HEK293 (cell line): ENCODE data around the gene MOK.

ENCODE experiments used
- CTCF ChIA-PET: fragments of 350-600 bp; formaldehyde crosslinking; extraction: SDS; loops from one replicate; lab custom pipeline; 2021; ENCODE audit warnings: antibody characterized with exemption; lab: Yijun Ruan, JAX
- POLR2A ChIA-PET: fragments of 300-600 bp; formaldehyde crosslinking; extraction: SDS; loops from one replicate; lab custom pipeline; 2020; ENCODE audit warnings: antibody characterized with exemption, inconsistent platforms; lab: Yijun Ruan, JAX
- H3K27ac ChIP-seq: fragments of 200-500 bp; sonication (Bioruptor generic); 2 replicates; pipeline ENCODE4 v1.5.1; 2014; ENCODE audit warnings: low read depth, low read length, control low read depth, inconsistent platforms; ENCODE audit errors: extremely low read depth
- H3K36me3 ChIP-seq, 2 experiments: fragments of 200-500 bp in 1 of 2; sonication (Bioruptor generic) in 1 of 2; 1 replicate in 1 of 2; 2 replicates in 1 of 2; pipeline ENCODE4 v1.5.1; 2014 to 2017; ENCODE audit warnings: inconsistent platforms in 2 of 2, low read length in 2 of 2; ENCODE audit not compliant: control insufficient read depth in 2 of 2, insufficient read depth in 1 of 2
- H3K4me1 ChIP-seq: fragments of 200-500 bp; sonication (Bioruptor generic); 2 replicates; pipeline ENCODE4 v1.5.1; 2014; ENCODE audit warnings: mild to moderate bottlenecking, low read length, inconsistent platforms; ENCODE audit not compliant: control insufficient read depth, insufficient read depth
- H3K4me3 ChIP-seq: 2 replicates; pipeline ENCODE4 v1.5.1; 2011; ENCODE audit warnings: low read depth, mild to moderate bottlenecking, control low read depth, low read length, moderate library complexity
- H3K9me3 ChIP-seq: fragments of 200-500 bp; sonication (Bioruptor generic); 2 replicates; pipeline ENCODE4 v1.5.1; 2014; ENCODE audit warnings: low read depth, low read length, inconsistent platforms; ENCODE audit not compliant: control insufficient read depth, insufficient read depth
- AEBP2 ChIP-seq: fragments of 450-650 bp; formaldehyde crosslinking; IDR thresholded peaks from 2 replicates; pipeline ENCODE4 v1.5.1; 2016; ENCODE audit warnings: missing biosample characterization, missing genetic modification characterization, borderline replicate concordance
- GLIS1 ChIP-seq: fragments of 450-650 bp; formaldehyde crosslinking; IDR thresholded peaks from 2 replicates; pipeline ENCODE4 v1.5.1; 2016; ENCODE audit warnings: missing biosample characterization, missing genetic modification characterization
- IKZF3 ChIP-seq: fragments of 450-650 bp; IDR thresholded peaks from 2 replicates; pipeline ENCODE4 v1.5.0; 2018; ENCODE audit warnings: missing biosample characterization, mild to moderate bottlenecking, missing genetic modification characterization, moderate library complexity
- PBX3 ChIP-seq: sonication (generic); formaldehyde crosslinking; IDR thresholded peaks from 2 replicates; pipeline ENCODE4 v1.8.1; 2022; ENCODE audit warnings: mild to moderate bottlenecking, moderate library complexity, missing genetic modification reagents
- PRDM1 ChIP-seq: fragments of 450-650 bp; formaldehyde crosslinking; IDR thresholded peaks from 2 replicates; pipeline ENCODE4; 2016; ENCODE audit warnings: missing biosample characterization, missing genetic modification characterization
- PRDM10 ChIP-seq: fragments of 450-650 bp; formaldehyde crosslinking; IDR thresholded peaks from 2 replicates; pipeline ENCODE4 v1.5.1; 2016; ENCODE audit warnings: missing biosample characterization, missing genetic modification characterization
- SALL2 ChIP-seq: fragments of 450-650 bp; formaldehyde crosslinking; IDR thresholded peaks from 2 replicates; pipeline ENCODE4 v1.5.0; 2017; ENCODE audit warnings: missing biosample characterization, mild to moderate bottlenecking, missing genetic modification characterization, borderline replicate concordance
- ZBTB11 ChIP-seq: fragments of 450-650 bp; formaldehyde crosslinking; conservative IDR thresholded peaks from 2 replicates; pipeline ENCODE4 v1.5.1; 2016; ENCODE audit warnings: low read depth, missing biosample characterization, missing genetic modification characterization
- ZBTB17 ChIP-seq: fragments of 450-650 bp; formaldehyde crosslinking; IDR thresholded peaks from 2 replicates; pipeline ENCODE4 v1.5.1; 2016; ENCODE audit warnings: missing biosample characterization, missing genetic modification characterization
- ZBTB48 ChIP-seq: fragments of 450-650 bp; formaldehyde crosslinking; IDR thresholded peaks from 2 replicates; pipeline ENCODE4 v1.5.1; 2016; ENCODE audit warnings: missing biosample characterization, missing genetic modification characterization
- ZBTB6 ChIP-seq: fragments of 450-650 bp; formaldehyde crosslinking; IDR thresholded peaks from 2 replicates; pipeline ENCODE4 v1.5.1; 2017; ENCODE audit warnings: missing biosample characterization, missing genetic modification characterization
- ZBTB8A ChIP-seq: fragments of 450-650 bp; formaldehyde crosslinking; IDR thresholded peaks from 2 replicates; pipeline ENCODE4 v1.5.1; 2016; ENCODE audit warnings: missing biosample characterization, missing genetic modification characterization
- ZFP69B ChIP-seq: fragments of 450-650 bp; formaldehyde crosslinking; IDR thresholded peaks from 2 replicates; pipeline ENCODE4 v1.5.1; 2016; ENCODE audit warnings: missing biosample characterization, missing genetic modification characterization
- ZNF121 ChIP-seq: fragments of 450-650 bp; formaldehyde crosslinking; IDR thresholded peaks from 2 replicates; pipeline ENCODE4 v1.5.1; 2016; ENCODE audit warnings: missing biosample characterization, missing genetic modification characterization
- ZNF184 ChIP-seq: fragments of 450-650 bp; IDR thresholded peaks from 2 replicates; pipeline ENCODE4 v1.5.1; 2018; ENCODE audit warnings: missing biosample characterization, mild to moderate bottlenecking, missing genetic modification characterization
- ZNF341 ChIP-seq: fragments of 450-650 bp; formaldehyde crosslinking; IDR thresholded peaks from 2 replicates; pipeline ENCODE4; 2016; ENCODE audit warnings: low read depth, missing biosample characterization, missing genetic modification characterization
- ZNF394 ChIP-seq: fragments of 450-650 bp; formaldehyde crosslinking; IDR thresholded peaks from 2 replicates; pipeline ENCODE4 v1.5.1; 2016; ENCODE audit warnings: missing biosample characterization, missing genetic modification characterization, mild to moderate bottlenecking, moderate library complexity, borderline replicate concordance
- ZNF433 ChIP-seq: fragments of 450-650 bp; formaldehyde crosslinking; IDR thresholded peaks from 2 replicates; pipeline ENCODE4 v1.5.1; 2016; ENCODE audit warnings: missing biosample characterization, missing genetic modification characterization, low read depth
- ZNF473 ChIP-seq: fragments of 450-650 bp; formaldehyde crosslinking; IDR thresholded peaks from 2 replicates; pipeline ENCODE4 v1.5.1; 2017; ENCODE audit warnings: missing biosample characterization, missing genetic modification characterization
- ZNF561 ChIP-seq: fragments of 450-650 bp; IDR thresholded peaks from 2 replicates; pipeline ENCODE4 v1.5.1; 2018; ENCODE audit warnings: missing biosample characterization, missing genetic modification characterization, borderline replicate concordance
- ZNF571 ChIP-seq: fragments of 450-650 bp; formaldehyde crosslinking; IDR thresholded peaks from 2 replicates; pipeline ENCODE4 v1.5.0; 2017; ENCODE audit warnings: missing biosample characterization, missing genetic modification characterization
- ZNF621 ChIP-seq: fragments of 450-650 bp; formaldehyde crosslinking; IDR thresholded peaks from 2 replicates; pipeline ENCODE4 v1.5.1; 2017; ENCODE audit warnings: missing biosample characterization, missing genetic modification characterization
- ZNF692 ChIP-seq: fragments of 450-650 bp; formaldehyde crosslinking; IDR thresholded peaks from 2 replicates; pipeline ENCODE4 v1.5.1; 2016; ENCODE audit warnings: missing biosample characterization, missing genetic modification characterization
- ZNF791 ChIP-seq: fragments of 450-650 bp; formaldehyde crosslinking; IDR thresholded peaks from 2 replicates; pipeline ENCODE4 v1.5.1; 2016; ENCODE audit warnings: missing biosample characterization, missing genetic modification characterization

The MOK gene

GRCh38 chr14:102304611-102305506 is at the start of gene MOK:
MOK (minus strand) TSS chr14:102305164; CDS start chr14:102304968, 196 bp downstream.
- Histone ChIP-seq H3K36me3 (no peaks in the 10 kb centered on the region), H3K27ac (peak within 1 kb of the TSS; percentile 34; the same call in 1 of the 2 replicates), H3K4me3 (peak within 1 kb of the TSS; percentile 98), H3K9me3 (no peaks in the 10 kb centered on the region), H3K4me1 (0 out of 2 replicates have a peak, but pooled peaks cover 2% of the 10 kb centered on the region)
- CTCF ChIA-PET, result interaction anchor here (0.5 to 3.6 kb wide), 6 partner anchors 9 to 30 kb away, joined by 3 to 17 read pairs (median 4); no protein-coding TSS in a partner anchor
- POLR2A ChIA-PET, result interaction anchor here (0.6 to 1.4 kb wide), 7 partner anchors 9 to 500 kb away, joined by 3 to 7 read pairs (median 4); partner anchors contain the start of genes CINP and TECPR2
- TF ChIP-seq SALL2 (tag by site-specific recombination), result no peak
- TF ChIP-seq PBX3 (CRISPR knock-in tag), result no peak
- TF ChIP-seq ZNF121 (tag by site-specific recombination), result no peak
- TF ChIP-seq ZNF184 (tag by site-specific recombination), result no peak
- TF ChIP-seq PRDM1 (tag by site-specific recombination), result peak; percentile 43; the same call in 1 of the 2 replicates
- no peak for TF ChIP-seq AEBP2 (tag by site-specific recombination)
- peak; percentile 58 for TF ChIP-seq GLIS1
- no peak for TF ChIP-seq ZNF473 (tag by site-specific recombination)
- peak; percentile 33; the same call in 1 of the 2 replicates for TF ChIP-seq ZBTB8A
- no peak; the same call in 1 of the 2 replicates for TF ChIP-seq ZNF791
- no peak for TF ChIP-seq ZNF561 (tag by site-specific recombination)
- peak; percentile 87 for TF ChIP-seq ZBTB17 (tag by site-specific recombination)
- TF ChIP-seq IKZF3 (tag by site-specific recombination), result peak; percentile 34; the same call in 1 of the 2 replicates
- 0 out of 2 replicates have a peak, but pooled peaks have one; percentile 18 for TF ChIP-seq PRDM10
- TF ChIP-seq ZNF394 (tag by site-specific recombination), result no peak
- TF ChIP-seq ZFP69B (tag by site-specific recombination), result peak; percentile 85
- TF ChIP-seq ZNF621, result no peak
- TF ChIP-seq ZNF692 (tag by site-specific recombination), result peak; percentile 91
- TF ChIP-seq ZBTB6, result no peak
- no peak for TF ChIP-seq ZNF571 (tag by site-specific recombination)
- no peak for TF ChIP-seq ZNF341 (tag by site-specific recombination)
- TF ChIP-seq ZBTB11 (tag by site-specific recombination), result peak; percentile 52
- no peak for TF ChIP-seq ZNF433 (tag by site-specific recombination)
- TF ChIP-seq ZBTB48 (tag by site-specific recombination), result peak; percentile 93
